Liver (tissue), 9 donors: ENCODE data around the gene DDX42. TPM values are rescaled to one million over a fixed set of nuclear protein-coding genes. Genes with fewer than 3 reads are reported as not detected.

Experiments used
- DNase-seq: peaks from one replicate; pipeline ENCODE4 v3.0.0-alpha.2; 2017; ENCODE audit warnings: low spot score
- H3K27ac ChIP-seq, 2 donors: one replicate each; pipeline ENCODE4 v1.7.0; 2013; ENCODE audit warnings: inconsistent platforms in 2 of 2, low read length in 2 of 2, control low read depth in 1 of 2, low read depth in 1 of 2, mild to moderate bottlenecking in 1 of 2
- H3K27me3 ChIP-seq, 4 donors: one replicate each; pipeline versions ENCODE4 v1.6.1 to v1.7.0; 2013; ENCODE audit warnings: low read length in 3 of 4, inconsistent platforms in 1 of 4, mild to moderate bottlenecking in 1 of 4, moderate library complexity in 1 of 4; ENCODE audit not compliant: control insufficient read depth in 4 of 4, insufficient read depth in 4 of 4
- H3K36me3 ChIP-seq, 4 donors: one replicate each; pipeline versions ENCODE4 v1.6.1 to v1.7.0; 2013; ENCODE audit warnings: low read length in 3 of 4, mild to moderate bottlenecking in 3 of 4, low read depth in 1 of 4, moderate library complexity in 1 of 4; ENCODE audit not compliant: control insufficient read depth in 4 of 4, insufficient read depth in 3 of 4
- H3K4me1 ChIP-seq, 4 donors: one replicate each; pipeline versions ENCODE4 v1.6.1 to v1.7.0; 2013; ENCODE audit warnings: low read length in 3 of 4, mild to moderate bottlenecking in 3 of 4, moderate library complexity in 1 of 4; ENCODE audit not compliant: control insufficient read depth in 4 of 4, insufficient read depth in 4 of 4
- H3K4me3 ChIP-seq, 3 donors: one replicate each; pipeline versions ENCODE4 v1.6.1 to v1.7.0; 2013; ENCODE audit warnings: low read length in 3 of 3, control low read depth in 1 of 3, low read depth in 1 of 3, mild to moderate bottlenecking in 1 of 3
- H3K9ac ChIP-seq, 2 donors: one replicate each; pipeline ENCODE4 v1.7.0; 2013; ENCODE audit warnings: low read length in 2 of 2, mild to moderate bottlenecking in 2 of 2, moderate library complexity in 2 of 2, control low read depth in 1 of 2, low read depth in 1 of 2
- H3K9me3 ChIP-seq, 4 donors: one replicate each; pipeline versions ENCODE4 v1.6.1 to v1.7.0; 2013; ENCODE audit warnings: low read length in 3 of 4; ENCODE audit not compliant: control insufficient read depth in 4 of 4
- EGR1 ChIP-seq, 2 donors: IDR thresholded peaks; 2 replicates each; pipeline ENCODE4 v1.6.1; 2016 to 2018; ENCODE audit warnings: antibody characterized with exemption in 2 of 2, low read depth in 2 of 2
- FOXA1 ChIP-seq: IDR thresholded peaks from 2 replicates; pipeline ENCODE4 v1.6.1; 2016; ENCODE audit warnings: antibody characterized with exemption
- FOXA2 ChIP-seq: IDR thresholded peaks from 2 replicates; pipeline ENCODE4 v1.6.1; 2016; ENCODE audit warnings: antibody characterized with exemption
- GABPA ChIP-seq, 2 donors: IDR thresholded peaks in 1 of 2; conservative IDR thresholded peaks in 1 of 2; 2 replicates each; pipeline ENCODE4 v1.6.1; 2016; ENCODE audit warnings: antibody characterized with exemption in 2 of 2, mild to moderate bottlenecking in 1 of 2, moderate library complexity in 1 of 2
- HNF4A ChIP-seq, 2 donors: conservative IDR thresholded peaks; 2 replicates each; pipeline ENCODE4 v1.6.1; 2016; ENCODE audit warnings: antibody characterized with exemption in 2 of 2, mild to moderate bottlenecking in 2 of 2
- HNF4G ChIP-seq: IDR thresholded peaks from 2 replicates; pipeline ENCODE4 v1.6.1; 2016; ENCODE audit warnings: antibody characterized with exemption
- JUND ChIP-seq, 2 donors: IDR thresholded peaks; 2 replicates each; pipeline ENCODE4 v1.6.1; 2016; ENCODE audit warnings: antibody characterized with exemption in 2 of 2
- NR2F2 ChIP-seq: IDR thresholded peaks from 2 replicates; pipeline ENCODE4 v1.6.1; 2016; ENCODE audit warnings: antibody characterized with exemption
- RAD21 ChIP-seq, 2 donors: IDR thresholded peaks; 2 replicates each; pipeline ENCODE4 v1.6.1; 2016; ENCODE audit warnings: antibody characterized with exemption in 2 of 2, mild to moderate bottlenecking in 2 of 2
- REST ChIP-seq: IDR thresholded peaks from 2 replicates; pipeline ENCODE4 v1.6.1; 2016; ENCODE audit warnings: antibody characterized with exemption, mild to moderate bottlenecking
- RXRA ChIP-seq, 2 donors: IDR thresholded peaks; 2 replicates each; pipeline ENCODE4 v1.6.1; 2017 to 2018; ENCODE audit warnings: antibody characterized with exemption in 2 of 2, mild to moderate bottlenecking in 1 of 2
- SP1 ChIP-seq: IDR thresholded peaks from 2 replicates; pipeline ENCODE4 v1.6.1; 2018; ENCODE audit warnings: antibody characterized with exemption, mild to moderate bottlenecking
- TAF1 ChIP-seq: conservative IDR thresholded peaks from 2 replicates; pipeline ENCODE4 v1.6.1; 2016; ENCODE audit warnings: antibody characterized with exemption, mild to moderate bottlenecking
- YY1 ChIP-seq: IDR thresholded peaks from 2 replicates; pipeline ENCODE4 v1.6.1; 2016; ENCODE audit warnings: antibody characterized with exemption, mild to moderate bottlenecking
- WGBS: extraction: QIAGEN DNeasy Blood & Tissue Kit; methylation state at CpG from one replicate; pipeline ENCODE4 v1.1.7; 2013; 5-methylcytosine and 5-hydroxymethylcytosine counted together
- polyA plus RNA-seq, 2 donors: library from polyadenylated mRNA; stranded (reverse) in 1 of 2; unstranded in 1 of 2; fragments of 200-250 nt in 1 of 2; fragments of >200 nt in 1 of 2; fragmentation: Nextera tagmentation in 1 of 2; extraction: Ambion mirVana in 1 of 2; gene quantifications; one replicate each; pipeline versions ENCODE4 v1.2.1 to v1.2.3, GENCODE V29; 2013 to 2015
- total RNA-seq, 2 donors: library from RNA; depleted of rRNA; stranded (reverse); fragments of >200 nt; gene quantifications; one replicate each; pipeline ENCODE4 v1.2.3, GENCODE V29; 2014
- TF ChIP-seq, protein P1 (sequence below): fragments of 150-350 bp; IDR thresholded peaks from 2 replicates; pipeline ENCODE4 v1.5.1; 2017; ENCODE audit warnings: improper control_type of control experiment, low read depth, low read length; ENCODE audit not compliant: missing input control
- TF ChIP-seq, protein P2 (sequence below): IDR thresholded peaks from 2 replicates; pipeline ENCODE4 v1.6.1; 2016; ENCODE audit warnings: antibody characterized with exemption
- TF ChIP-seq, protein P3 (sequence below): IDR thresholded peaks from 2 replicates; pipeline ENCODE4 v1.6.1; 2016; ENCODE audit warnings: antibody characterized with exemption
- donor health status: healthy.
- donor health status: healthy.
- donor health status: healthy.
- donor health status: healthy.
- donor health status: healthy.

Gene DDX42
- total and polyA plus RNA-seq, 4 donors, result 15.0 to 64.2 (median 29.9) TPM

DNA sequence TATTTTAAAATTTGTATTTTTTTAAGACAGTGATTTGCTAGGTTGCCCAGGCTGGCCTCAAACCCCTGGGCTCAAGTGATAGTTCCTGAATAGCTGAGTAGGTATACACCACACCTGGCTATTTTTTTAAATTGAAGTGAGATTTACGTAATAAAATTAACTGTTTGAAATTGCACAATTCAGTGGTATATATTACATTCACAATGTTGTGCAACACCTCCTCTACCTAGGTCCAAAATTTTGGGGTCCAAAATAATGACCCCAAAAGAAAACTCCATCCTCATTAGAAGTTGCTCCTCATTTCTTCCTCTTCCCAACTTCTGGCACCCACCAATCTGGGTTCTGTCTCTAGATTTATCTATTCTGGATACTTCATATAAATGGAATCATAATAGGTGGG, 71.5 kb downstream of the DDX42 start:
- 1% methylated on average over 1 of the region's 1 CpG for WGBS
- TF ChIP-seq, protein P1, sequence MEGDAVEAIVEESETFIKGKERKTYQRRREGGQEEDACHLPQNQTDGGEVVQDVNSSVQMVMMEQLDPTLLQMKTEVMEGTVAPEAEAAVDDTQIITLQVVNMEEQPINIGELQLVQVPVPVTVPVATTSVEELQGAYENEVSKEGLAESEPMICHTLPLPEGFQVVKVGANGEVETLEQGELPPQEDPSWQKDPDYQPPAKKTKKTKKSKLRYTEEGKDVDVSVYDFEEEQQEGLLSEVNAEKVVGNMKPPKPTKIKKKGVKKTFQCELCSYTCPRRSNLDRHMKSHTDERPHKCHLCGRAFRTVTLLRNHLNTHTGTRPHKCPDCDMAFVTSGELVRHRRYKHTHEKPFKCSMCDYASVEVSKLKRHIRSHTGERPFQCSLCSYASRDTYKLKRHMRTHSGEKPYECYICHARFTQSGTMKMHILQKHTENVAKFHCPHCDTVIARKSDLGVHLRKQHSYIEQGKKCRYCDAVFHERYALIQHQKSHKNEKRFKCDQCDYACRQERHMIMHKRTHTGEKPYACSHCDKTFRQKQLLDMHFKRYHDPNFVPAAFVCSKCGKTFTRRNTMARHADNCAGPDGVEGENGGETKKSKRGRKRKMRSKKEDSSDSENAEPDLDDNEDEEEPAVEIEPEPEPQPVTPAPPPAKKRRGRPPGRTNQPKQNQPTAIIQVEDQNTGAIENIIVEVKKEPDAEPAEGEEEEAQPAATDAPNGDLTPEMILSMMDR, result no peak
- TF ChIP-seq SP1 (no peak), EGR1 (IDR thresholded peaks at IDR 0.05; ENCODE audit: low read depth in 2 of 2) (no peak), FOXA1 (no peak), FOXA2 (no peak), TAF1 (no peak), HNF4A (conservative IDR thresholded peaks at IDR 0.05) (no peak), RAD21 (IDR thresholded peaks at IDR 0.05) (no peak), REST (no peak), JUND (IDR thresholded peaks at IDR 0.05) (no peak), RXRA (IDR thresholded peaks at IDR 0.05) (no peak), GABPA (IDR thresholded peaks at IDR 0.05 in 1 of 2, conservative IDR thresholded peaks at IDR 0.05 in 1 of 2) (no peak), HNF4G (no peak), YY1 (no peak), NR2F2 (no peak)
- TF ChIP-seq, protein P2, sequence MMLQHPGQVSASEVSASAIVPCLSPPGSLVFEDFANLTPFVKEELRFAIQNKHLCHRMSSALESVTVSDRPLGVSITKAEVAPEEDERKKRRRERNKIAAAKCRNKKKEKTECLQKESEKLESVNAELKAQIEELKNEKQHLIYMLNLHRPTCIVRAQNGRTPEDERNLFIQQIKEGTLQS, result no peak
- TF ChIP-seq, protein P3, sequence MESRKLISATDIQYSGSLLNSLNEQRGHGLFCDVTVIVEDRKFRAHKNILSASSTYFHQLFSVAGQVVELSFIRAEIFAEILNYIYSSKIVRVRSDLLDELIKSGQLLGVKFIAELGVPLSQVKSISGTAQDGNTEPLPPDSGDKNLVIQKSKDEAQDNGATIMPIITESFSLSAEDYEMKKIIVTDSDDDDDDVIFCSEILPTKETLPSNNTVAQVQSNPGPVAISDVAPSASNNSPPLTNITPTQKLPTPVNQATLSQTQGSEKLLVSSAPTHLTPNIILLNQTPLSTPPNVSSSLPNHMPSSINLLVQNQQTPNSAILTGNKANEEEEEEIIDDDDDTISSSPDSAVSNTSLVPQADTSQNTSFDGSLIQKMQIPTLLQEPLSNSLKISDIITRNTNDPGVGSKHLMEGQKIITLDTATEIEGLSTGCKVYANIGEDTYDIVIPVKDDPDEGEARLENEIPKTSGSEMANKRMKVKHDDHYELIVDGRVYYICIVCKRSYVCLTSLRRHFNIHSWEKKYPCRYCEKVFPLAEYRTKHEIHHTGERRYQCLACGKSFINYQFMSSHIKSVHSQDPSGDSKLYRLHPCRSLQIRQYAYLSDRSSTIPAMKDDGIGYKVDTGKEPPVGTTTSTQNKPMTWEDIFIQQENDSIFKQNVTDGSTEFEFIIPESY, result no peak
- Histone ChIP-seq H3K4me1 (peaks cover 6 to 23% (median 16%) of the 10 kb centered on the region in 4 donors), H3K36me3 (no peaks in the 10 kb centered on the region), H3K4me3 (no peak overlapping the region), H3K27ac (no peak overlapping the region), H3K9ac (no peak overlapping the region), H3K27me3 (no peaks in the 10 kb centered on the region), H3K9me3 (no peaks in the 10 kb centered on the region)
- no peak for DNase-seq
